Transverse colon (tissue), 4 donors: ENCODE data around the gene ZSCAN5A.

Experiments used
- CTCF ChIP-seq, 5 experiments: fragments of 200-600 bp in 3 of 5; fragments of 450-650 bp in 2 of 5; sonication (generic) in 3 of 5; IDR thresholded peaks; 1 replicate in 2 of 5; 2 replicates in 3 of 5; pipeline ENCODE4 v1.5.1; 2016 to 2017; ENCODE audit warnings: antibody characterized with exemption in 5 of 5, inconsistent platforms in 3 of 5, mild to moderate bottlenecking in 2 of 5, moderate library complexity in 1 of 5
- EP300 ChIP-seq: sonication (generic); formaldehyde crosslinking; IDR thresholded peaks from one replicate; pipeline ENCODE4 v1.6.1; 2017; ENCODE audit warnings: antibody characterized with exemption, low read depth
- POLR2A ChIP-seq: fragments of 450-650 bp; IDR thresholded peaks from one replicate; pipeline ENCODE4 v1.6.1; 2016; ENCODE audit warnings: antibody characterized with exemption, mild to moderate bottlenecking, moderate library complexity
- POLR2AphosphoS5 ChIP-seq, 3 donors: sonication (generic); formaldehyde crosslinking; IDR thresholded peaks; one replicate each; pipeline ENCODE4 v1.6.1; 2016; ENCODE audit warnings: antibody characterized with exemption in 3 of 3

- TF ChIP-seq CTCF (IDR thresholded peaks at IDR 0.05) (no peak), POLR2A (no peak), POLR2AphosphoS5 (IDR thresholded peaks at IDR 0.05) (no peak), EP300 (no peak)
Measured at GRCh38 chr19:56271151-56271550, 43.5 kb downstream of the ZSCAN5A start.
